SK-N-SH (cell line): ENCODE data around the gene COPE. TPM values are rescaled to one million over a fixed set of nuclear protein-coding genes. Genes with fewer than 3 reads are reported as not detected.

Experiments
- CTCF ChIA-PET: fragments of 300-600, 350-600 bp; formaldehyde crosslinking; extraction: SDS; loops from one replicate; lab custom pipeline; 2021; lab: Yijun Ruan, JAX
- POLR2A ChIA-PET: fragments of 350-600 bp; sonication (Branson Sonifier 250); formaldehyde crosslinking; extraction: SDS; loops from one replicate; lab custom pipeline; 2020; ENCODE audit warnings: antibody characterized with exemption, inconsistent platforms; lab: Yijun Ruan, JAX
- DNase-seq: peaks from one replicate; pipeline ENCODE4 v3.0.0; 2012
- H2AFZ ChIP-seq: fragments of 200-600 bp; sonication (generic); 2 replicates; pipeline ENCODE4 v1.8.1; 2016; ENCODE audit warnings: antibody characterized with exemption, mild to moderate bottlenecking, low read depth
- H3F3A ChIP-seq: fragments of 200-600 bp; sonication (generic); replicated peaks from 2 replicates; pipeline ENCODE3; 2016; ENCODE audit warnings: antibody characterized with exemption, mild to moderate bottlenecking; ENCODE audit not compliant: insufficient read depth
- H3K27ac ChIP-seq, 2 experiments: fragments of 200-500 bp in 1 of 2; fragments of 200-600 bp in 1 of 2; sonication (Bioruptor generic) in 1 of 2; sonication (generic), shearing (Covaris generic) in 1 of 2; 2 replicates each; pipeline versions ENCODE4 v1.5.1 to v1.6.1; 2014 to 2016; ENCODE audit warnings: low read depth in 2 of 2, inconsistent platforms in 1 of 2, low read length in 1 of 2, mild to moderate bottlenecking in 1 of 2, mixed read lengths in 1 of 2
- H3K27me3 ChIP-seq: fragments of 200-600 bp; sonication (generic), shearing (Covaris generic); 2 replicates; pipeline ENCODE4 v1.6.1; 2016; ENCODE audit warnings: mixed run types; ENCODE audit not compliant: insufficient read depth
- H3K36me3 ChIP-seq, 2 experiments: fragments of 200-500 bp in 1 of 2; fragments of 200-600 bp in 1 of 2; sonication (Bioruptor generic) in 1 of 2; sonication (generic) in 1 of 2; replicated peaks in 1 of 2; 2 replicates each; pipeline versions ENCODE3 to v1.5.1; 2014 to 2016; ENCODE audit warnings: low read length in 1 of 2, mild to moderate bottlenecking in 1 of 2; ENCODE audit not compliant: insufficient read depth in 2 of 2, control insufficient read depth in 1 of 2
- H3K4me1 ChIP-seq, 2 experiments: fragments of 200-500 bp in 1 of 2; fragments of 200-600 bp in 1 of 2; sonication (Bioruptor generic) in 1 of 2; sonication (generic), shearing (Covaris generic) in 1 of 2; 2 replicates each; pipeline versions ENCODE4 v1.5.1 to v1.6.1; 2014 to 2016; ENCODE audit warnings: low read depth in 1 of 2, low read length in 1 of 2, mixed run types in 1 of 2; ENCODE audit not compliant: insufficient read depth in 2 of 2, control insufficient read depth in 1 of 2
- H3K4me2 ChIP-seq: fragments of 200-600 bp; sonication (generic), shearing (Covaris generic); 2 replicates; pipeline ENCODE4 v1.6.1; 2017; ENCODE audit warnings: mixed run types
- H3K4me3 ChIP-seq, 2 experiments: fragments of 200-500 bp in 1 of 2; fragments of 200-600 bp in 1 of 2; sonication (Bioruptor generic) in 1 of 2; sonication (generic), shearing (Covaris generic) in 1 of 2; 2 replicates each; pipeline versions ENCODE4 v1.5.1 to v1.8.1; 2014 to 2016; ENCODE audit warnings: low read depth in 2 of 2, inconsistent platforms in 1 of 2, low read length in 1 of 2, mild to moderate bottlenecking in 1 of 2, mixed read lengths in 1 of 2, moderate library complexity in 1 of 2
- H3K79me2 ChIP-seq: fragments of 200-600 bp; sonication (generic); 2 replicates; pipeline ENCODE4 v1.8.1; 2017; ENCODE audit warnings: mild to moderate bottlenecking; ENCODE audit not compliant: insufficient read depth
- H3K9ac ChIP-seq: fragments of 200-600 bp; sonication (generic); 2 replicates; pipeline ENCODE4 v1.6.1; 2017; ENCODE audit warnings: mixed run types
- H3K9me2 ChIP-seq: fragments of 200-600 bp; sonication (generic); 2 replicates; pipeline ENCODE4 v1.6.1; 2017; ENCODE audit warnings: mixed run types
- H3K9me3 ChIP-seq: fragments of 200-600 bp; sonication (generic); 2 replicates; pipeline ENCODE4 v1.6.1; 2017; ENCODE audit warnings: mixed run types, mild to moderate bottlenecking, moderate library complexity
- H4K20me1 ChIP-seq: fragments of 200-600 bp; sonication (generic); 2 replicates; pipeline ENCODE4 v1.6.1; 2017; ENCODE audit warnings: mild to moderate bottlenecking, mixed run types; ENCODE audit not compliant: insufficient read depth
- ELF1 ChIP-seq: IDR thresholded peaks from 2 replicates; pipeline ENCODE4 v1.4.0; 2012
- EP300 ChIP-seq, 2 experiments: IDR thresholded peaks; 2 replicates each; pipeline versions ENCODE4 v1.4.0 to v1.6.1; 2012; ENCODE audit warnings: borderline replicate concordance in 1 of 2, low read depth in 1 of 2, low read length in 1 of 2
- EZH2phosphoT487 ChIP-seq: fragments of 200-600 bp; sonication (generic); IDR thresholded peaks from 2 replicates; pipeline ENCODE4 v1.6.1; 2017; ENCODE audit warnings: low read depth, mixed run types, mild to moderate bottlenecking, antibody characterized with exemption, moderate library complexity, borderline replicate concordance
- FOXM1 ChIP-seq: IDR thresholded peaks from 2 replicates; pipeline ENCODE4 v1.4.0; 2012; ENCODE audit warnings: low read depth, mild to moderate bottlenecking
- GABPA ChIP-seq: IDR thresholded peaks from 2 replicates; pipeline ENCODE4 v1.4.0; 2012; ENCODE audit warnings: low read depth, mild to moderate bottlenecking
- MXI1 ChIP-seq: IDR thresholded peaks from 2 replicates; pipeline ENCODE4 v1.6.1; 2012; ENCODE audit warnings: mild to moderate bottlenecking, low read depth, low read length, improper control_type of control experiment
- RAD21 ChIP-seq: IDR thresholded peaks from 2 replicates; pipeline ENCODE4 v1.6.1; 2012; ENCODE audit warnings: mild to moderate bottlenecking, low read length
- RCOR1 ChIP-seq: fragments of 150-350 bp; IDR thresholded peaks from 2 replicates; pipeline ENCODE4 v1.6.1; 2017; ENCODE audit warnings: antibody characterized with exemption, low read length
- SIN3A ChIP-seq: IDR thresholded peaks from 2 replicates; pipeline ENCODE4 v1.6.1; 2012; ENCODE audit warnings: low read depth, mild to moderate bottlenecking, low read length, moderate library complexity, borderline replicate concordance
- TAF1 ChIP-seq: IDR thresholded peaks from 2 replicates; pipeline ENCODE4 v1.6.1; 2012; ENCODE audit warnings: low read depth, mild to moderate bottlenecking, low read length, moderate library complexity, borderline replicate concordance
- TEAD4 ChIP-seq: IDR thresholded peaks from 2 replicates; pipeline ENCODE4 v1.4.0; 2012; ENCODE audit warnings: mild to moderate bottlenecking, borderline replicate concordance; ENCODE audit not compliant: insufficient read depth
- ZBTB33 ChIP-seq: IDR thresholded peaks from 2 replicates; pipeline ENCODE4 v1.4.0; 2012; ENCODE audit warnings: low read depth, borderline replicate concordance
- WGBS: methylation state at CpG from one replicate; pipeline ENCODE4 v1.1.6; 2017; ENCODE audit warnings: low lambda C conversion rate; 5-methylcytosine and 5-hydroxymethylcytosine counted together
- polyA plus RNA-seq, 3 experiments: library from polyadenylated mRNA; depleted of rRNA; stranded (reverse); fragments of >200 nt; gene quantifications; 2 replicates each; pipeline ENCODE4 v1.2.3, GENCODE V29; 2012
- TF ChIP-seq, protein P1 (sequence below): IDR thresholded peaks from 2 replicates; pipeline ENCODE4 v1.6.1; 2012; ENCODE audit warnings: mild to moderate bottlenecking, low read depth, low read length, moderate library complexity
- TF ChIP-seq, protein P2 (sequence below): fragments of 200-600 bp; sonication (generic); IDR thresholded peaks from 2 replicates; pipeline ENCODE4 v1.6.1; 2017; ENCODE audit warnings: antibody characterized with exemption, mild to moderate bottlenecking, moderate library complexity
- TF ChIP-seq, protein P3 (sequence below): IDR thresholded peaks from 2 replicates; pipeline ENCODE4 v1.4.0; 2012; ENCODE audit warnings: low read depth, borderline replicate concordance

Gene COPE
- polyA plus RNA-seq, 1 of the 3 experiments (the other 2 are of a cell fraction) = 450 TPM

DNA sequence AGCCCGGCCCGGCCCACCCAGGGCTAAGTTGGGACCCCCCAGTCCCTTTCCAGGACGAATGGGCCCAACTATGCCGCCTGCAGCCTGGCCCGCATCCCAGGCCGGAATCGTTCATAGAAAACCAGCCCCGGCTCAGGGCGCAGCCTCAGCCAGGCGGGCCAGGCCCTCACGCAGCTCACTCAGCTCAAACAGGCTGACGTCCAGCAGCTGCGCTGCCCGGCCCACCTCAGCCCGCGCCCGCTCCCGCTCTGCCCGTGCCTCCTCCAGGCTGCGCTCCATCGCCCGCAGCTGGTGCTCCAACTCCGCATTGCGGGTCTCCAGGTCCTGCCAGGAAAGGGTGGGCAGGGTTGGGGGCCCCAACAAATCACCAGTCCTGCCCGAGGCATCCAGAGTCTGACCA lies 10.1 kb upstream of the COPE start (continued):
- no peak for TF ChIP-seq EP300 (IDR thresholded peaks at IDR 0.05; ENCODE audit: borderline replicate concordance in 1 of 2, low read depth in 1 of 2, low read length in 1 of 2)
- no peak for TF ChIP-seq FOXM1
- TF ChIP-seq, protein P1, sequence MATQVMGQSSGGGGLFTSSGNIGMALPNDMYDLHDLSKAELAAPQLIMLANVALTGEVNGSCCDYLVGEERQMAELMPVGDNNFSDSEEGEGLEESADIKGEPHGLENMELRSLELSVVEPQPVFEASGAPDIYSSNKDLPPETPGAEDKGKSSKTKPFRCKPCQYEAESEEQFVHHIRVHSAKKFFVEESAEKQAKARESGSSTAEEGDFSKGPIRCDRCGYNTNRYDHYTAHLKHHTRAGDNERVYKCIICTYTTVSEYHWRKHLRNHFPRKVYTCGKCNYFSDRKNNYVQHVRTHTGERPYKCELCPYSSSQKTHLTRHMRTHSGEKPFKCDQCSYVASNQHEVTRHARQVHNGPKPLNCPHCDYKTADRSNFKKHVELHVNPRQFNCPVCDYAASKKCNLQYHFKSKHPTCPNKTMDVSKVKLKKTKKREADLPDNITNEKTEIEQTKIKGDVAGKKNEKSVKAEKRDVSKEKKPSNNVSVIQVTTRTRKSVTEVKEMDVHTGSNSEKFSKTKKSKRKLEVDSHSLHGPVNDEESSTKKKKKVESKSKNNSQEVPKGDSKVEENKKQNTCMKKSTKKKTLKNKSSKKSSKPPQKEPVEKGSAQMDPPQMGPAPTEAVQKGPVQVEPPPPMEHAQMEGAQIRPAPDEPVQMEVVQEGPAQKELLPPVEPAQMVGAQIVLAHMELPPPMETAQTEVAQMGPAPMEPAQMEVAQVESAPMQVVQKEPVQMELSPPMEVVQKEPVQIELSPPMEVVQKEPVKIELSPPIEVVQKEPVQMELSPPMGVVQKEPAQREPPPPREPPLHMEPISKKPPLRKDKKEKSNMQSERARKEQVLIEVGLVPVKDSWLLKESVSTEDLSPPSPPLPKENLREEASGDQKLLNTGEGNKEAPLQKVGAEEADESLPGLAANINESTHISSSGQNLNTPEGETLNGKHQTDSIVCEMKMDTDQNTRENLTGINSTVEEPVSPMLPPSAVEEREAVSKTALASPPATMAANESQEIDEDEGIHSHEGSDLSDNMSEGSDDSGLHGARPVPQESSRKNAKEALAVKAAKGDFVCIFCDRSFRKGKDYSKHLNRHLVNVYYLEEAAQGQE = no peak
- no peak for TF ChIP-seq ZBTB33

- no peaks in the 10 kb centered on the region for H3K9me3 ChIP-seq
- H3F3A ChIP-seq = peaks cover 21% of the 10 kb centered on the region
- no peaks in the 10 kb centered on the region for H3K27me3 ChIP-seq
- peaks cover 19 to 32% of the 10 kb centered on the region in 2 experiments for H3K36me3 ChIP-seq
- CTCF ChIA-PET = interaction anchor here (0.5 to 2.0 kb wide), 5 partner anchors 9 to 72 kb away, joined by 3 to 5 read pairs (median 5); partner anchors contain the start of genes COPE and DDX49
- DNase-seq = no peak
- POLR2A ChIA-PET = interaction anchor here (0.8 to 2.4 kb wide), 2 partner anchors 9 to 12 kb away, joined by 3 to 16 read pairs; partner anchors contain the start of genes COPE and DDX49
- peaks cover 12% of the 10 kb centered on the region; the same call in 1 of the 2 replicates for H4K20me1 ChIP-seq
- H3K4me1 ChIP-seq = peaks cover 0 to 8% of the 10 kb centered on the region in 2 experiments; a peak in 1 of 4 replicates
- H3K79me2 ChIP-seq = no peaks in the 10 kb centered on the region
- H3K9ac ChIP-seq = no peak overlapping the region
- H3K4me3 ChIP-seq = no peak overlapping the region
- H3K9me2 ChIP-seq = no peaks in the 10 kb centered on the region
- no peak overlapping the region for H2AFZ ChIP-seq
- H3K27ac ChIP-seq = no peak overlapping the region
- H3K4me2 ChIP-seq = no peak overlapping the region
- 96% methylated on average over 17 of the region's 26 CpGs for WGBS
- TF ChIP-seq ELF1 (no peak), GABPA (no peak), SIN3A (no peak; the same call in 1 of the 2 replicates), RCOR1 (no peak), TAF1 (no peak), RAD21 (no peak), TEAD4 (no peak), MXI1 (no peak), EZH2phosphoT487 (no peak), FOXM1 (no peak)
- TF ChIP-seq, protein P2, sequence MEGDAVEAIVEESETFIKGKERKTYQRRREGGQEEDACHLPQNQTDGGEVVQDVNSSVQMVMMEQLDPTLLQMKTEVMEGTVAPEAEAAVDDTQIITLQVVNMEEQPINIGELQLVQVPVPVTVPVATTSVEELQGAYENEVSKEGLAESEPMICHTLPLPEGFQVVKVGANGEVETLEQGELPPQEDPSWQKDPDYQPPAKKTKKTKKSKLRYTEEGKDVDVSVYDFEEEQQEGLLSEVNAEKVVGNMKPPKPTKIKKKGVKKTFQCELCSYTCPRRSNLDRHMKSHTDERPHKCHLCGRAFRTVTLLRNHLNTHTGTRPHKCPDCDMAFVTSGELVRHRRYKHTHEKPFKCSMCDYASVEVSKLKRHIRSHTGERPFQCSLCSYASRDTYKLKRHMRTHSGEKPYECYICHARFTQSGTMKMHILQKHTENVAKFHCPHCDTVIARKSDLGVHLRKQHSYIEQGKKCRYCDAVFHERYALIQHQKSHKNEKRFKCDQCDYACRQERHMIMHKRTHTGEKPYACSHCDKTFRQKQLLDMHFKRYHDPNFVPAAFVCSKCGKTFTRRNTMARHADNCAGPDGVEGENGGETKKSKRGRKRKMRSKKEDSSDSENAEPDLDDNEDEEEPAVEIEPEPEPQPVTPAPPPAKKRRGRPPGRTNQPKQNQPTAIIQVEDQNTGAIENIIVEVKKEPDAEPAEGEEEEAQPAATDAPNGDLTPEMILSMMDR = no peak
- TF ChIP-seq, protein P3, sequence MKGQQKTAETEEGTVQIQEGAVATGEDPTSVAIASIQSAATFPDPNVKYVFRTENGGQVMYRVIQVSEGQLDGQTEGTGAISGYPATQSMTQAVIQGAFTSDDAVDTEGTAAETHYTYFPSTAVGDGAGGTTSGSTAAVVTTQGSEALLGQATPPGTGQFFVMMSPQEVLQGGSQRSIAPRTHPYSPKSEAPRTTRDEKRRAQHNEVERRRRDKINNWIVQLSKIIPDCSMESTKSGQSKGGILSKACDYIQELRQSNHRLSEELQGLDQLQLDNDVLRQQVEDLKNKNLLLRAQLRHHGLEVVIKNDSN = no peak
- TF ChIP-seq, protein P1 = no peak
Measured at GRCh38 chr19:18928018-18928805, 9.0 kb upstream of the COPE start.
